Glutamatergic neuron (in vitro differentiated cells): ENCODE results near the gene MRPL36. TPM values are rescaled to one million over a fixed set of nuclear protein-coding genes. Genes with fewer than 3 reads are reported as not detected.
"Not testable (repeated sequence)": the region's sequence is repeated elsewhere in the genome, so short reads cannot be mapped to it uniquely, and the experiment has no call there.

Experiments
- DNase-seq: peaks from one replicate; pipeline ENCODE4 v3.0.0; 2022
- H3K27ac Mint-ChIP-seq: one replicate; pipeline ENCODE4 v1.8.0; 2020; ENCODE audit warnings: mild to moderate bottlenecking, mixed read lengths, inconsistent platforms; ENCODE audit not compliant: unreplicated experiment
- H3K27me3 Mint-ChIP-seq: one replicate; pipeline ENCODE4 v1.8.0; 2020; ENCODE audit warnings: mild to moderate bottlenecking, moderate library complexity, mixed read lengths, inconsistent platforms; ENCODE audit not compliant: unreplicated experiment
- H3K36me3 Mint-ChIP-seq: one replicate; pipeline ENCODE4 v1.8.0; 2020; ENCODE audit warnings: mild to moderate bottlenecking, mixed read lengths, inconsistent platforms; ENCODE audit not compliant: unreplicated experiment
- H3K4me1 Mint-ChIP-seq: one replicate; pipeline ENCODE4 v1.8.0; 2020; ENCODE audit warnings: mild to moderate bottlenecking, low read depth, mixed read lengths, inconsistent platforms; ENCODE audit not compliant: unreplicated experiment
- H3K4me3 Mint-ChIP-seq: one replicate; pipeline ENCODE4 v1.8.0; 2020; ENCODE audit warnings: mild to moderate bottlenecking, mixed read lengths, inconsistent platforms; ENCODE audit not compliant: unreplicated experiment
- H3K9me3 Mint-ChIP-seq: one replicate; pipeline ENCODE4 v1.8.0; 2020; ENCODE audit warnings: mild to moderate bottlenecking, moderate library complexity, mixed read lengths, inconsistent platforms; ENCODE audit not compliant: unreplicated experiment
- CTCF ChIP-seq: fragments of 200-600 bp; sonication (generic); IDR thresholded peaks from one replicate; pipeline ENCODE4 v1.5.0; 2021; ENCODE audit not compliant: partially characterized antibody, unreplicated experiment
- total RNA-seq: library from RNA; stranded (reverse); fragmentation: NEBNext Ultra II Directional; extraction: Animal tissue kit (Norgen Biotek cat#: 25700); gene quantifications from one replicate; pipeline ENCODE4 v1.2.1, GENCODE V29; 2021; ENCODE audit not compliant: unreplicated experiment

Gene MRPL36
- total RNA-seq, 1 donor from 2014 or later = 40.0 TPM

DNA sequence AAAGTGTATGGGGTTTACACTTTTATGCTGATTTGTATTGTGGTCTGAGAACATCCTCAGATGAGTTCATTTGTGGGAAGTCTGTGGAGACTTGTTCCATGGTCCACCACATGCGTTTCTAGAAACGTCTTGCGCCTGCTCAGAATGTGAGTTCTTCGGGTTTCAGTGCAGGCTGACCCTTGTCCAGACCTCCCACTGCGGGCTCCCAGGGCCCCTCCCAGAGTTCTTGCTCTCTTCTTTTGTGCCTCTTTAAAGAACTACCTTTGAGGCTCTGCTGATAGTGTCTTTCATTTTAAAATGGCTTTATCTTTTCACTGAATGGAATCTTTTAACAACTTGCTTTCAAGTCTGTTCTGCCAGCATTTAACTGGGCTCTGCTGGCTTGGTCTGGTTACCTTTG is 19.1 kb upstream of the MRPL36 start:
- H3K9me3 Mint-ChIP-seq = no peaks in the 10 kb centered on the region
- no peak for DNase-seq
- H3K27ac Mint-ChIP-seq = no peak overlapping the region
- no peak overlapping the region for H3K4me3 Mint-ChIP-seq
- H3K4me1 Mint-ChIP-seq = peaks cover 6% of the 10 kb centered on the region
- peaks cover 21% of the 10 kb centered on the region for H3K36me3 Mint-ChIP-seq
- no peak for TF ChIP-seq CTCF
- no peaks in the 10 kb centered on the region for H3K27me3 Mint-ChIP-seq

DNA sequence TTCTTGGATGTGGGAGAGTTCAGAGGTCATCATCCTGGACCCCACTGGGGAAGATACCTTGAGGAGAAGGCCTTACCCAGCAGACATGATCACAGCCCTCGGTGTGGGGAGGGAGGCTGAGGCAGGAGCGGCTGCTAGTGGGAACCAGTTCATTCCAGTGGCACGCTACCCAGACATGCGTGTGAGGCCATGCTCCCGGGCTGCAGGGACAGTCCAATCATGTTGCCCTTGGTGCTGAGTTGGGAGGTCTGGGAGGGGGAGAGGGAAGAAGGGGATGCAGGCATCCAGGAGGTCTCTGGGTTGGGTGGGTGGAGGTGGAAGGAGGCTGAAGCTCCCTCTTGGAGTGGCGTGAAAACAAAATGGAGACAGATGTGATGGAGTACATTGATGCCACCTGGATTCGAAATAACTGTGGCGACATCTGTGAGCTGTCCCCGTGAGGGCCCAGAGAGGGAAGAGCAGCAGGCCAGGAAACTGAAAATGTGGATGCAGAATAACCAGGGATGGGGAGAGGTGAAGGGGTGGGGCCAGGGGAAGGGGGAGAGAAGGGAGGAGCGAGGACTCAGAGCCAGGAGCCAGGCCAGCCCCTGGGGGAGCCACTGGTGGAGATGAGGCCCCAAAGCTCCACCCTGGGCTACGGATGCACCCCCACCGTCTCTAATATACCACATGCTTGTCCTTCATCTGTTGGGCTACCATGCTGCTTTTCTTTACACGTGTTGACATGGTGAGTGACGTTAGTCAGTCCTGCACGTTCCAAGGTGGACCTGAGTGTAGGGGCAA is 17.8 kb upstream of the MRPL36 start:
- Mint-ChIP-seq H3K9me3 (no peaks in the 10 kb centered on the region), H3K4me1 (peaks cover 9% of the 10 kb centered on the region), H3K27ac (no peak overlapping the region), H3K4me3 (no peak overlapping the region), H3K27me3 (no peaks in the 10 kb centered on the region), H3K36me3 (peaks cover 22% of the 10 kb centered on the region)
- no peak for DNase-seq
- no peak for TF ChIP-seq CTCF

- not testable (repeated sequence) for H3K27ac Mint-ChIP-seq, H3K9me3 Mint-ChIP-seq, H3K27me3 Mint-ChIP-seq, H3K4me3 Mint-ChIP-seq, DNase-seq, H3K4me1 Mint-ChIP-seq
- peaks cover 19% of the 10 kb centered on the region for H3K36me3 Mint-ChIP-seq
Observed at GRCh38 chr5:1816495-1817089, 17.0 kb upstream of the MRPL36 start.

DNA sequence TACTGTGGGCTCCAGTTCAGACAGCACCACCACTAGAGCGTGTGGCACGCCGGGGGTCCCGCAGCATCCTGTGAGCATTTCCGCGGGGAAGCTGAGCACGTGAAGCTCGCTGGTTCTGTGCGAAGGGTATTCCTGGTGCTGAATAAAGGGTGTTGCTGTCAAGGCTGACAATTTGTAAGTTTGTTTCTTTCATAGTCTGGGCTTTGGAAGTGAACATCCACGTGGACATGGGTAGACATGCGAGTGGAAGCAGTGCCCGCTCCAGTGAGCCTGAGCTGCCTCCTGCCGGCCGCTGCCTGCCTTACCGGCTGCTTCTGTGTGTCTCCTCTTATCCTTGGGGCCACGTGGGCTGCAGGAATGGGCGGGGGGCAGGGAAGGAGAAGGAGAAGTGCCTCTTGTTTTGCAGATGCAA is 16.2 kb upstream of the MRPL36 start:
- Mint-ChIP-seq H3K27me3 (no peaks in the 10 kb centered on the region), H3K4me3 (no peak overlapping the region), H3K36me3 (peaks cover 18% of the 10 kb centered on the region), H3K9me3 (no peaks in the 10 kb centered on the region), H3K27ac (no peak overlapping the region), H3K4me1 (peaks cover 9% of the 10 kb centered on the region)
- TF ChIP-seq CTCF = no peak
- DNase-seq = peak; percentile 18

GRCh38 chr5:1815071-1815786 is 15.6 kb upstream of the MRPL36 start:
- Mint-ChIP-seq H3K27ac (no peak overlapping the region), H3K4me3 (no peak overlapping the region), H3K36me3 (peaks cover 18% of the 10 kb centered on the region), H3K27me3 (no peaks in the 10 kb centered on the region), H3K9me3 (no peaks in the 10 kb centered on the region), H3K4me1 (peaks cover 9% of the 10 kb centered on the region)
- TF ChIP-seq CTCF = no peak
- peak; percentile 11 for DNase-seq
